Measurements from ENCODE around the gene TMEM38A.
"Not testable (repeated sequence)": the region's sequence is repeated elsewhere in the genome, so short reads cannot be mapped to it uniquely, and the experiment has no call there.

TMEM38A gene

DNA sequence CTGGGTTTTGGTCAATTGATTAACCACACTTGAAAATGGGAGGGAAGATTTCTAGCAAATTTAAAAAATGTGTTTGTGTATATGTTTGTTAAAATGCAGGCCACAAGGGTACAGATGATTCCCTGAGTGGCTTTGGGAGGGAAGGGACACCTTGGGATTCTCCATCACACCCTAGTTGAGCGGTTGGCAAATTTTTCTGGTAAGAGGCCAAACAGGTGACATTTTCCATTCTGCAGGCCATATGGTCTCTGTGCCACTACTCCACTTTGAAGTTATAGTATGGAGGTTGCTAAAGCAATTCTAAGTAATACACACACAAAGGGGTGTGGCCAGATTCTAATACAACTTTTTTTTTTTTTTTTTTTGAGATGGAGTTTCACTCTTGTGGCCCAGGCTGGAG, 20.0 kb upstream of the TMEM38A start:
- DNase-seq = no peak

DNA sequence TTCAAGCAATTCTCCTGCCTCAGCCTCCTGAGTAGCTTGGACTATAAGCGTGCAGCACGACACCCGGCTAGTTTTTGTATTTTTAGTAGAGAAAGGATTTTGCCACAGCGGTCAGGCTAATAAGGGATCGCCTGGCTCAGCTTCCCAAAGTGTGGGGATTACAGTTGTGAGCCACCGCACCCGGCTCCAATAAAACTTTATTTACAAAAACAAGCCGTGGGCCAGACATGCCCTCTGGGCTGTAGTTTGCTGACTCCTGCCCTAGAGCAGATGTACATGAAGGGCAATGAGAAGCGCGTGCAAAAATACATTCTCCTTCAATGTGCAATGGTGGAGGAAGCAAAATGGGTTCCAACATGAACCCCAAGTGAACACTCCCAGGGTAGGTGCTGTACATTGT, 19.2 kb upstream of the TMEM38A start:
- DNase-seq = no peak

DNA sequence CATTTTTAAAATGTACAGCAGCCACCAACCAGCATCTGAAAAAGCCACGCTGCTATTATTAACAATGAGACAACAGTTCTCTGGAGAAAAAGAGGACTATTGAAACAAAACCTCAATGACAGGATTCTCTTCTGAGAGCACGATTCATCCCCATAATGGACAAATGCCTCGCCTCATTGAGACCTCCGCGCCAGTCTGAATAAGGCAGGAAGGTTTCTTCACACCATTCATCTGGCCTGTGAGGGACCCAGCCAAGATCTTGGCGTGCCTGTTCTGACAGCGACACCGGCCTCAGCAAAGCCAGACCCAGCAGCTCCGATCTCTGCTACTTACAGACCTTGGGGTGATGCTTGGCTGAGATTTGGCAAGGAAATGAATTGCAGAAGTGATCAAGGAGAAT, 15.8 kb upstream of the TMEM38A start:
- no peak for DNase-seq

DNA sequence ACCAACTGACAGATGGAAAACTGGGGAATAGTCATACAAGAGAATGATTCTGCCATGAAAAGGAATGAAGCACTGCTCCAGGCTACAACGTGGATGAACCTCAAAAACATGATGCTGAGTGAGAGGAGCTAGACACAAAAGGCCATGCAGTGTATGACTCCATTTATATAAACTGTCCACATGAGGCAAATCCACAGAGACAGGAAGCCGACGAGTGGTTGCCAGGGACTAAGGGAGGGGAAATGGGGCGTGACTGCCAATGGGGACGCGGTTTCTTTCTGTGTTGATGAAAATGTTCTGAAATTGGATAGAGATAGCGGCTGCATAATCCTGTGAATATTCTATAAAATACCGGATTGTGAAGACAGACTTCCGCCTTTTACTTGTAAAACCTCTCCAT, 11.2 kb upstream of the TMEM38A start:
- DNase-seq = no peak

DNA sequence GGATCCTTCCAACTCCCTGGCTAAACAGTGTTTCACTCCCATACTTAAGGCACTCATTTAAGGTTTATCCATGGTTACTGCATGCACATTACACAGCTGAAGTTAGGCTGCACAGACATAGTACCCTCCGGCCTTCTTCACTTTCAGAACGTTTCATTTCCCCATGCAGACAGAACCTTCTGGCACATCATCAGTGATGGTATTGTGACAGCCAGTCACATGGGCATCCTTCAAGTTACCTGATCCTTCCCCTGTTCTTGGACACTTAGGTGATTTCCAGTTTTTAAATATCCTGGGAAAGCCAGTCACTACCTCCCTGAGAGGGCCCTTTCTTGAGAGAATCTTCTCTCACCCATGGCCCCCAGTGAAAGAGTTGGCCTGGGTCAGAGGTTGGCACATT, 10.1 kb upstream of the TMEM38A start:
- DNase-seq = no peak

DNA sequence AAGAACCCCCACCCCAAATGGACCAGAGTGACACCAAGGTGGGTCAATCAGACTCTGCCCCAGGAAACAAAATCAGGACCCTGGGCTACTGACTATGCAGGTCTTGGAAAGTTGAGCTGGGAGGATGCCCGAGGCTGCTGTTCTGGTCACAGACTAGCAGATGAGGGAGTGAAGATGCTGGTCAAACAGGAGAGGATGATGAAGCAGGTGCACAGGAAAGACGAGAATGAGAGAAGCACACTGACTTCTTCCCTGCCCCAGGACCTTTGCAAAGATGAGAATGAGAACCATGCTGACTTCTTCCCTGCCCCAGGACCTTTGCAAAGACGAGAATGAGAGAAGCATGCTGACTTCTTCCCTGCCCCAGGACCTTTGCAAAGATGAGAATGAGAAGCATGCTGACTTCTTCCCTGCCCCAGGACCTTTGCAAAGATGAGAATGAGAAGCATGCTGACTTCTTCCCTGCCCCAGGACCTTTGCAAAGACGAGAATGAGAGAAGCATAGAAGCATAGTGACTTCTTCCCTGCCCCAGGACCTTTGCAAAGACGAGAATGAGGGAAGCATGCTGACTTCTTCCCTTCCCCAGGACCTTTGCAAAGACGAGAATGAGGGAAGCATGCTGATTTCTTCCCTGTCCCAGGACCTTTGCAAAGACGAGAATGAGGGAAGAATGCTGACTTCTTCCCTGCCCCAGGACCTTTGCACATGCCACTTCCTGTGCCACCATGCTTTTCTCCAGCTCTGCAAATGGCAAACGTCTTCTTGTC, 9.3 kb upstream of the TMEM38A start:
- not testable (repeated sequence) for DNase-seq

DNA sequence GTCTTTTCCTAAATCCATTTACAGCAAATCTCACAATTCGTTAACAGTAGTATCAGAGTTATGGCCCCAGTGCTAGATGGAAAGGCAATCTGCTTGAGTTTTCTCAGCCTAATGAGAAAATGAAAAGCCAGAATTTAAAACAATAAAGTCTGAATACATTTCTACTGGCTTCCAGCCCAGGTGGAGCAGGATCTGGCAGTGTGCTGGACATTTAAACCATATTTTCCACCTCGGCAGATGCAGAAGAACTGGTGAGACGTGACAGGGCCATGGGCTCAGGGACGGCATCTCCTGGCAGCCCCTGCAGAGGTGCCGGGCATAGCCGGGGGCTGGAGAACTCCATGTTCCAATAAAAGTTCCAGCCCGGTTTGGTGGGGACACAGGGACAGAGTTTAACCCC, 8.1 kb upstream of the TMEM38A start:
- no peak for DNase-seq

DNA sequence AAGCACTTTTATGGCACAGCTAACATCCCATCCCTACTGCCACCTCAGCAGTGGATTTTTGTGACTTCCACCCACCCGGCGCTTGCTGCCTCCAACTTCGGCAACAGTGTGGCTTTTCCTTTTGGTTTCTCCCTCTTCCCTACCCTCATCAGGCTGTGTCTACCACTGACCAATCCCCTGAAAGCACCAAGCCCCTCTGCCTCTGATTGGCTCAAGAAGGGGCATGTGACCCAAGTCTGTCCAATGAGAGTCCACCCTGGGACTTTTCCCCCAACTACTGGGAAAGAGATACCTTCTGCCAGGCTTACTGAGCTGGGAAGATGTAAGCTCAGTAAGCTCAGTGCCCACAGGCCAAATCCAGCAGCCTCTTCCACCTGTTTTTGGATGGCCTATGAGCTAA, 6.8 kb upstream of the TMEM38A start:
- DNase-seq = no peak

DNA sequence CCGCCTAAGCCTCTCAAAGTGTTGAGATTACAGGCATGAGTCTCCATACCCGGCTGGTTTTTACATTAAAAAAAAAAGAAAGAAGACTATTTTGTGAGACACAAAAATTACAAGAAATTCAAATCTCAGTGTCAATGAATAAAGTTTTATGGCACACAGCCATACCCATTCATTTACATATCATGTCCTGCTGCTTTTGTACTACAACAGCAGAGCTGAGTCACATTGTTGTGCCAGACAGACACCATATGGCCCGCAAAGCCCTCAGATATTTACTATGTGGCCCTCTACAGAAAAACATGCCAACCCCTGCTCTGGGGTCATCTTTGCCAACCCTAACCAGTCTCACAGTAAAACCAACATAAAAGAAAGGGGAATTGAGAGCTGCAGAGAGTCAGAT, 6.3 kb upstream of the TMEM38A start:
- no peak for DNase-seq

DNA sequence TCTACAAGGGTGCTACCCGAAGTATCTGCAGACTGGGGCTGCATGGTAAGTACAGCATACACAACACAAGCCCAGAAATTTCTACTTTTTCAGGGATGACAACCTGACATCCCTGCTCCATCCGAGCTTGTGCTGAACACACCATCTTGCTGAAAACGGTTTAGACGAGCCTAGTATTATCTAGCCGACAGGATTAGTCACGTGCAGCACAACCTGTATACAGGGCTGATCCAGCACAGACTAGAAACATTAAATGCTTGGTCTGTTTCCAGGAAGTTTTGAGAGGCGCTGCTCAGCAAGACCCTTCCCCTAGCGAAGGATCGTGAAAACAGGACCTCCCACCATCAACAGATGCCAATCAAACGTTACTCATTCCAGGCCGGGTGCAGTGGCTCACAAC, 5.2 kb upstream of the TMEM38A start:
- no peak for DNase-seq

DNA sequence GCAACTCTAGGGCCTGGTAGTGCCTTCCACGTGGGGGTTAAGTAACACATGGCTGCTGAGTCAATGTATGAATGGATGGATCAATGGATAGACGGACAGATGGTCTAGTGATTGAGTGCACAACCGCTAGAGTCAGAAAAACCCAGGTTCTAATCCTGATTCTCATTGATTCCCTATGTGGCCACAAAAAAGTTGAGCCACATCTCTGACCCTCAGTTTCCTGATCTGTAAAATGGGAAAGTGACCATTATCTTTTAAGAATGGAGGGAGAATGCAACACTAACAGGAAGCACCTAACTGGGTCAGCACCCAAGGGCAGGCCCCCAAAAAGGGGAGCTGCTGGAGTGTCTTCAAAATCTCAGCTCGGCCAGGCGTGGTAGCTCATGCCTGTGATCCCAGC, 3.6 kb upstream of the TMEM38A start:
- DNase-seq = no peak

DNA sequence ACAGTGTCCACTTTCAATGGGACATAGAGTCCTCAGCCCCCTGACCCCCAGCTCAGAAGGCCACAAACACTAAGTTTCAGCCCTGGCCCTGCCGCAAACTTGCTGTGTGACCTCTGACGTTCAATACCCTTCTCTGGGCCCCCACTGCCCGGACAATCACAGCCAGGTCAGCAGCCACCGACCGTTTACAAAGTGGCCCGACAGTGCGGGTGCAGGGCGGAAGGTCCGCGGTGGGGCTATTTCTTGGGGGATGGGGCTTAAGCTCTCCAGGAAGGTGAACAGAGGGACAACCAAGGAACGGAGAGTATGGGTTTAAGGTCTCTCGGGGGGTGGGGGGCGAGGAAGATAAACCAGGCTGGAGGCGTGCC, 1.5 kb upstream of the TMEM38A start:
- DNase-seq = no peak

DNA sequence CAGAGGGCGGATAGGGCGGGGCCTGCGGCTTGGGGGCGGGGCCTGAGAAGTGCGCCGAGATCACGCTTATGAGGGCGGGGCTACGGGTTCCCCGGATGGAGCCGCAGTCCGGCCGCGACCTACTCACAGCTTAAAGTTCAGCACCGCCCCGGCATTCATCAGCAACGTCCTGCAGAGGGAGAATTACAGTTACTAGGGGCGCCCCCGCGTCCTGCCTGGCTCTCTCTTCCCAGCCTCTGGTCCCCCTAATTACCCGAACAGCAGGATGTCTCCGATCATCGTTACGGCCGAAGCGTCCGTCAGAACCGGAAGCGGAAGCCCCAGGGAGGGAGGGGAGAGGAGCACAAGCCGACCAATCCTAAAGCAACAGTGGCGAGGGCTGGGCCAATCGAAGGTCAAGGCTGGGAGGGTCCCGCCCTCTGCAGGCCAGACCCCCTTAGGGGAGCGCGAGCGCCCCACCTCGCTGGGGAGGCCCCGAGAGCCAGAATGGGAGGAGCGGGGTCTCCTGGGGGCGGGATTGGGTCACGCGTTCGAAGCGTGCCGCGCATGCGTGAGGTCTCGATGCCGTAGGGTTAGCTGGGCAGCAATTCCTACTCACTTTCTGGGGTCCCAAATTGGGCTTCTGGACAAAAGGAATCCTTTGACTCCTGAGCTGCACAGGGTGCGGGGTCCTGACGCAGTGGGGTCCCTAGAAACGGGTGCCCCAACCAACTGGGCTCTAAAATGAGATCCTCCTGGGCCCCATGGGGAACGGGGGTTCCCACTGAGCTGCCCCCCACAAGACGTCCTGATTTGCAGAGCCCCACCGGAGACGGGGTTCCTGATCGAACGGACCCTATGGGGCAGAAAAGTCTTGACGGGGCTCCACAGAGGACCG, 869 bp upstream of the TMEM38A start, which contains the start of gene SMIM7:
SMIM7 (minus strand) TSS at position 313 of the 877 bp plus-strand sequence; CDS start at position 279, 34 bp downstream.
- DNase-seq = peak; percentile 94 to 95

DNA sequence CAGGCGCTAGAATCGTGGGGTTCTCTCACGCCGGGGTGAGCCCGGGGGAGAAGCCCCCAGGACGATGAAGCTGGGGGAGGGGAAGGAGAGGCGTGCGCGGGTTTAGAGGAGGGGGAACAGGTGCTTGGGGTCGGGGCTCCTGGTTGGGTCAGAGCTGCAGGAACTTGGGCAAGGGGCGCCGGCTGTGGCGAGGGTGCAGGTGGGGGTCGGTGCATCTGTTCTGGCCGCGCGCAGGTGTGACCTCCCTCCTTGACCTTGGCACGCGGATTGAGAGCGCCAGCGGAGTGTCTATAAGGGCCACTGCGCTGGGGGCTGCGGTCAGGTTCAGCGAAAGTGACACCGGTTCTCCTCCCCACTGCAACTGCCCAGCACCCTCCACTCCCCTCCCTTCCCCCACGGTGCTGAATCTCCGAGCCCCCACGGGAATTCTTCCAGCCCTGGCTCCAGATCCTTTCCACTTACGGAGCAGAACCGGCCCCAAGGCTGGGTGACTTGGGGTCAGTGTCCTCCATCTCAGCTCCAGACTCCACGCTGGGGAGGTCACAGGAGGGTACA, 618 bp downstream of the TMEM38A start:
- no peak for DNase-seq

DNA sequence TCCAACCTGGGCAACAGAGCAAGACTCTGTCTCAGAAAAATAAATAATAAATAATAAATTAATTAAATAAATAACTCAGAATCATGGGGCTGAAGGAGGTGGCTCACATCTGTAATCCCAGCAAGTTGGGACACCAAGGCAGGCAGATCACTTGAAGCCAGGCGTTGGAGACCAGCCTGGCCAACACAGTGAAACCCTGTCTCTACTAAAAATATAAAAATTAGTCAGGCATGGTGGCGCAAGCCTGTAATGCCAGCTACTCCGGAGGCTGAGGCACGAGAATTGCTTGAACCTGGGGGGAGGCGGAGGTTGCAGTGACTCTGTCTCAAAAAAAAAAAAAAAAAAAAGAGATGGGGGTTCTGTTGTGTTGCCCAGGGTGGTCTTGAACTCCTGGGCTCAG, 7.2 kb downstream of the TMEM38A start:
- DNase-seq = no peak

DNA sequence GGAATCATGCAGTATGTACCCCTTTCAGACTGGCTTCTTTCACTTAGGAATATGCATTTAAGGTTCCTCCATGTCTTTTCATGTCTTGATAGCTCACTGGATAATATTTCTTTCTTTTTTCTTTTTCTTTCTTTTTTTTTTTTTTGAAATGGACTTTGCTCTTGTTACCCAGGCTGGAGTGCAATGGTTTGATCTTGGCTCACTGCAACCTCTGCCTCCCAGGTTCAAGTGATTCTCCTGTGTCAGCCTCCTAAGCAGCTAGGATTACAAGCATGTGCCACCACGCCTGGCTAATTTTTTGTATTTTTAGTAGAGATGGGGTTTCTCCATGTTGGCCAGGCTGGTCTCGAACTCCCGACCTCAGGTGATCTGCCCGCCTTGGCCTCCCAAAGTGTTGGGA, 7.8 kb downstream of the TMEM38A start:
- DNase-seq = not testable (repeated sequence)

DNA sequence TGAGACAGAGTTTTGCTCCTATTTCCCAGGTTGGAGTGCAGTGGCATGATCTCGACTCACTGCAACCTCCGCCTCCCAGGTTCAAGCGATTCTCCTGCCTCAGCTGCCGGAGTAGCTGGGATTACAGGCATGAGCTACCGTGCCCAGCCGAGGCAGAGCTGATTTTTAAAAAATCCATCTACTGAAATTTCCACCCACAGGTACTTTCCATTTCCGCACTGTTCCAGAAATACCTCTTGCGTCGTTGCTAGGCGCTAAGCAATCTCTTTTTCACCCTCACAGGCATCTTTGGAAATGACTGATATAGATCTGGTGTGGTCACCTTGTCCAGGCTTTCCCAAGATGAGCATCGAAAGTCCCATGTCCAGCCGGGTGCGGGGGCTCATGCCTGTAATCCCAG, 9.4 kb downstream of the TMEM38A start:
- DNase-seq = no peak

DNA sequence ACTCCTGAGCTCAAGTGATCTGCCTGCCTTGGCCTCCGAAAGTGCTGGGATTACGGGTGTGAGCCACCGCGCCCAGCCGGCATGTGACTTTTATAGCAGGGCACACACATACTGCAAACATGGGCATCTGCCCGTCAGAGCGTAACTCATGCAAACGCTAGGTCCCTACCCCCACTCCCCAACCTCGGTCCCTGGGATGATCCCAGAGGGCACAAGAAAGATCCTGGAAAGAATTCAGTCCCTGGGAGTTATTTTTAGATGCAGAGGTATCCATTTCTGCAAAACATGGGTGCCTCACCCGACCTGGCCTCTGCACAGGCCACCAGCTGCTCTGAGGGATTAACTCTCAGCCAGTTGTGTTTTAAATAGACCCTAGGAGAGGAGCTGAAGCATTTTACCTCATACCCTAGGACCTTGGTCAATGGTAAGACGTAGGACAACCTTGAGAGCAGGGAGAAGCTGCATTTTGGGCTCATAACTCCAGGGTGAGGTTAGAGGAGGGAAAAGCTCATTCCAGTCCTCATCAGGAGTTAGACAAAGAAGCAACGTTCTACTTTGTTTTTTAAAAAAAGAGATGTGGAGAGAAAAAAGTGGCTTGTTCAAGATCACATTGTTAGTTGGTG, 10.8 kb downstream of the TMEM38A start:
- DNase-seq = no peak

DNA sequence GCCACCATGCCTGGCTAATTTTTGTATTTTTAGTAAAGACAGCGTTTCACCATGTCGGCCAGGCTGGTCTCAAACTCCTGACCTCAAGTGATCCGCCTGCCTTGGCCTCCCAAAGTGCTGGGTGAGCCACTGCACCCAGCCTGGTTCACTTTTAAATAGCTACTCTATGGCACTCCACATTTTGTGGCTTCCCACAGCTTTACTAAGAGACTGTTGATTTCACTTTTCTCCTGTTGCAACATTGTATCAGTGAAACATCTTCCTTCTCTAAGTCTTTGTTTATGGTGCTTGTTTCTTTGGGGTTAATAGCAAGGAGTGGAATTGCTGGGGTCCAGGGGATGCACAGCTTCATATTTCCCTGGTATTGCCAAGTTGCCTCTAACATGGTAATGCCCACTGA, 12.3 kb downstream of the TMEM38A start:
- DNase-seq = no peak

DNA sequence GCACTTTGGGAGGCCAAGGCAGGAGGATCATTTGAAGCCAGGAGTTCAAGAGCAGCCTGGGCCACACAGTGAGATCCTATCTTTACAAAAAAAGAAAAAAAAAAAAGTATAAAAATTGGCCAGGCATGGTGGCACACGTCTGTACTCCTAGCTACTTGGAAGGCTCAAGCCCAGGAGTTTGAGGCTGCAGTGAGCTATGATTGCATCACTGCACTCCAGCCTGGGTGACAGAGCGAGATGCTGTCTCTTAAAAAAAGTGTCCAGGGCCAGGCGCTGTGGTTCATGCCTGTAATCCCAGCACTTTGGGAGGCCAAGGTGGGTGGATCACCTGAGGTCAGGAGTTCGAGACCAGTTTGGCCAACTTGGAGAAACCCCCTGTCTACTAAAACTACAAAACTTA, 12.9 kb downstream of the TMEM38A start:
- not testable (repeated sequence) for DNase-seq

DNA sequence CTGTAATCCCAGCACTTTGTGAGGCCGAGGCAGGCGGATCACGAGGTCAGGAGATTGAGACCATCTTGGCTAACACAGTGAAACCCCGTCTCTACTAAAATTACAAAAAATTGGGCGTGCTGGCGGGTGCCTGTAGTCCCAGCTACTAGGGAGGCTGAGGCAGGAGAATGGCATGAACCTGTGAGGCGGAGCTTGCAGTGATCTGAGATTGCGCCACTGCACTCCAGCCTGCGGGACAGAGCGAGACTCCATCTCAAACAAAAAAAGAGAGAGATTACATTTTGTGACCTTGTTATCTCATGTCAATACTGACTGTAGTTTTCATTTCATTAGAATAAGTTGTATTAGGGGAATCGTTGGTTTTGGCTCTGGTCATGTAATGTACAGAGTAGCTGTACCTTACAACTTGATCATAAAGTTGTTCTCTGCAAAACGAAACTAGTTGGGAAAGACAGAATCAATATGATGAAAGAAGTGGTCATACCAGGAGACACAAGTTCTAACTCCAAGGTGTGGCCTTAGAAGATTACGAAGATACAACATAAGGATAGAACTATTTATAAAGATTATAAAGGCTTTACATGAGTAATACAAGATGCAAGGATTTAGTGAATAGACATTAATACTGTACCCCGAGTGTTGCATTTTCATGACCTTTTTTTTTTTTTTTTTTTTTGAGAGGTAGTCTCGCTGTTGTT, 15.3 kb downstream of the TMEM38A start:
- DNase-seq = no peak

DNA sequence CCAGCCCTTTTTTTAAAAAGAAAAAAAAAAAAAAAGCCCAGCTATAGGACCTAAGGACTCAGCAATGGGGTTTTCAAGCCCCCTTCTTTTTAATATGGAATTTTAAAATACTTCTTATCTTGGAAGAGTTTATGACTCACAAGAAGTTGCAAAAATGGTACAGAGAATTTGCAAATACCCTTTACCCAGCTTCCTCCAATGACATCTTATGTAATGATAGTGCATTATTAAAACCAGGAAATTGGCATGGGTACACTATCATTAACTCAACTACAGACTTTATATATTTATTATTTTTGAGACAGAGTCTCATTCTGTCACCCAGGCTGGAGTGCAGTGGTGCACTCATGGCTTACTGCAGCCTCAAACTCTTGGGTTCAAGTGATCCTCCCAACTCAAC, 16.1 kb downstream of the TMEM38A start:
- no peak for DNase-seq

DNA sequence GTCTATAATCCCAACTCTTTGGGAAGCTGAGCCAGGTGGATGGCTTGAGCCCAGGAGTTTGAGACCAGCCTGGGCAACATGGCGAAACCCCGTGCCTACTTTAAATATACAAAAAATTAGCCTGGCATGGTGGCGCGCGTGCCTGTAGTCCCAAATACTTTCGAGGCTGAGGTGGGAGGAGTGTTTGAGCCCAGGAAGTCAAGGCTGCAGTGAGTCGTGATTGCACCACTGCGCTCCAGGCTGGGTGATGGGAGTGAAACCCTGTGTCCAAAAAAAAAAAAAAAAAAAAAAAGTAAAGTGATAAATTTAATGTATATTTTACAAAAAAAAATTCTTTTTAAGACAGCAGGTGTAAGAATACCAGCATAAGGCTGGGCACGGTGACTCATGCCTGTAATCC, 17.6 kb downstream of the TMEM38A start:
- DNase-seq = no peak

All from stimulated activated CD4-positive, alpha-beta T cell treated with anti-CD3 and anti-CD28 coated beads, Interleukin-2, amount 100 ng/mL, for 48 hours (primary cell).